Karpas-422 (cell line): ENCODE results near the gene CNTN1. TPM values are rescaled to one million over a fixed set of nuclear protein-coding genes. Genes with fewer than 3 reads are reported as not detected.
"Not testable (repeated sequence)": the region's sequence is repeated elsewhere in the genome, so short reads cannot be mapped to it uniquely, and the experiment has no call there.

ENCODE experiments used
- DNase-seq: peaks from one replicate; pipeline ENCODE4 v3.0.0-alpha.2; 2015
- H2AFZ ChIP-seq: fragments of 200-600 bp; sonication (generic); 2 replicates; pipeline ENCODE4 v1.6.1; 2014; ENCODE audit warnings: antibody characterized with exemption, low read length, mixed read lengths
- H3K27ac ChIP-seq: fragments of 200-600 bp; sonication (generic); 2 replicates; pipeline ENCODE4 v1.5.1; 2014; ENCODE audit warnings: mild to moderate bottlenecking, low read length, moderate library complexity
- H3K27me3 ChIP-seq: fragments of 200-600 bp; sonication (generic); 2 replicates; pipeline ENCODE4 v1.6.1; 2014; ENCODE audit warnings: low read length, mixed read lengths
- H3K36me3 ChIP-seq: fragments of 200-600 bp; sonication (generic); 2 replicates; pipeline ENCODE4 v1.6.1; 2014; ENCODE audit warnings: low read length, mixed read lengths; ENCODE audit not compliant: insufficient read depth
- H3K4me1 ChIP-seq: fragments of 200-600 bp; sonication (generic); 2 replicates; pipeline ENCODE4 v1.6.1; 2014; ENCODE audit warnings: mild to moderate bottlenecking, low read length, mixed read lengths
- H3K4me2 ChIP-seq: fragments of 200-600 bp; sonication (generic); 2 replicates; pipeline ENCODE4 v1.6.1; 2014; ENCODE audit warnings: low read length, low read depth, mild to moderate bottlenecking; ENCODE audit not compliant: poor library complexity, severe bottlenecking
- H3K4me3 ChIP-seq: fragments of 200-600 bp; sonication (generic); 2 replicates; pipeline ENCODE4 v1.5.1; 2014; ENCODE audit warnings: mild to moderate bottlenecking, antibody characterized with exemption, low read length, mixed read lengths
- H3K79me2 ChIP-seq: fragments of 200-600 bp; sonication (generic); 2 replicates; pipeline ENCODE4 v1.6.1; 2014; ENCODE audit warnings: mild to moderate bottlenecking, low read length, mixed read lengths
- H3K9ac ChIP-seq: fragments of 200-600 bp; sonication (generic); 2 replicates; pipeline ENCODE4 v1.6.0; 2014; ENCODE audit warnings: low read length
- H3K9me2 ChIP-seq: fragments of 200-600 bp; sonication (generic), shearing (Covaris generic); replicated peaks from 2 replicates; pipeline ENCODE4 v1.6.0; 2014; ENCODE audit warnings: mild to moderate bottlenecking, low read length, moderate library complexity; ENCODE audit not compliant: insufficient read depth
- H3K9me3 ChIP-seq: fragments of 300-700, 200-600 bp; sonication (generic); 2 replicates; pipeline ENCODE4 v1.6.1; 2014; ENCODE audit warnings: low read length, mixed read lengths
- H4K20me1 ChIP-seq: fragments of 200-600 bp; sonication (generic); 2 replicates; pipeline ENCODE4 v1.6.1; 2014; ENCODE audit warnings: mild to moderate bottlenecking, antibody characterized with exemption, low read length, low read depth; ENCODE audit not compliant: insufficient read depth
- total RNA-seq: library from RNA; depleted of rRNA; stranded (reverse); fragments of >200 nt; shearing (Covaris generic); gene quantifications from 2 replicates; pipeline ENCODE4 v1.2.3, GENCODE V29; 2014; ENCODE audit warnings: low replicate concordance

The CNTN1 gene
- total RNA-seq, 1 experiment from 2014 or later = not detected

DNA sequence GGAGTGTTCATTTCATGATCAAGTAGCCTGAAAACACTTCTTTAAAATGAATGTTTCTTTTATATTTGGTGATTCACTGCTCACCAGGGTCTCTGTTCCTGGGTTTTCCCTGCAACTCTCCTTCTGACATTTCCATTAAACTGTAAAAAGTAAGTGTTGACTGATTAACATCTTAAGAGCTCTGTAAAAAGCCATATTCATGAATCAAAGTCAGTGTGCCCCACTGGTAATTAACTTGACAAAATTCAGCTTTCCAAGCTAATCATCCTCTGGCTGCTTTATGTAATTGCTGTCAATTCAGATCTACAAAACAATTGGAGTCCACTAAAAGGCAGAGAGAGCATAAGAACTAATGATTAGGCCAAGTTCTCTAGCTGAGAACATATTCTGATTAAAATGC is 41.6 kb downstream of the CNTN1 start:
- H4K20me1 ChIP-seq = no peaks in the 10 kb centered on the region
- H3K27me3 ChIP-seq = no peaks in the 10 kb centered on the region; the same call in 1 of the 2 replicates
- H3K4me3 ChIP-seq = no peak overlapping the region
- H3K9ac ChIP-seq = no peak overlapping the region
- H3K4me1 ChIP-seq = no peaks in the 10 kb centered on the region
- no peaks in the 10 kb centered on the region for H3K9me3 ChIP-seq
- H3K9me2 ChIP-seq = no peaks in the 10 kb centered on the region
- no peak overlapping the region for H2AFZ ChIP-seq
- DNase-seq = no peak
- no peak overlapping the region for H3K4me2 ChIP-seq
- no peaks in the 10 kb centered on the region for H3K79me2 ChIP-seq
- H3K27ac ChIP-seq = no peak overlapping the region
- no peaks in the 10 kb centered on the region for H3K36me3 ChIP-seq

DNA sequence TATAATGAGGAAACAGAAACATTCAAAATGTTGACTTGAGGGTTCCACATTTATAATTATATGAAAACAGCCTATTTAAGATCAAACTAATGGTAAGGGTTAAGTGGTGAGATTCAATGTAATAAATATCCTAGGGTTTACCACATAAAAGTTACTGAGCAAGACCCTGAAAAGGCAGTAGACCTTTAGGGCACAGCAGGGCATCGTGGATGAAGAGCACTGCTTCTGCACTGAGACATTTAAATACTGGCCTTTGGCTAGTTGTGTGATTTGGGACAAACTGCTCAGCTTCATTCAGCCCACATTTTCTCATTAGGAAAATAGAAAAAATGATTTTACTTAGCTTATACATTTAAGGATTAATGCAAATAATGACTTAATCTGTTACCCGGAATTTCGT is 42.0 kb downstream of the CNTN1 start:
- Histone ChIP-seq H3K9me3 (no peaks in the 10 kb centered on the region), H3K9me2 (no peaks in the 10 kb centered on the region), H3K4me3 (no peak overlapping the region), H3K79me2 (no peaks in the 10 kb centered on the region), H3K4me2 (no peak overlapping the region), H3K9ac (no peak overlapping the region), H3K27me3 (no peaks in the 10 kb centered on the region; the same call in 1 of the 2 replicates), H4K20me1 (no peaks in the 10 kb centered on the region), H3K36me3 (no peaks in the 10 kb centered on the region), H3K27ac (no peak overlapping the region), H3K4me1 (no peaks in the 10 kb centered on the region), H2AFZ (no peak overlapping the region)
- DNase-seq = no peak

DNA sequence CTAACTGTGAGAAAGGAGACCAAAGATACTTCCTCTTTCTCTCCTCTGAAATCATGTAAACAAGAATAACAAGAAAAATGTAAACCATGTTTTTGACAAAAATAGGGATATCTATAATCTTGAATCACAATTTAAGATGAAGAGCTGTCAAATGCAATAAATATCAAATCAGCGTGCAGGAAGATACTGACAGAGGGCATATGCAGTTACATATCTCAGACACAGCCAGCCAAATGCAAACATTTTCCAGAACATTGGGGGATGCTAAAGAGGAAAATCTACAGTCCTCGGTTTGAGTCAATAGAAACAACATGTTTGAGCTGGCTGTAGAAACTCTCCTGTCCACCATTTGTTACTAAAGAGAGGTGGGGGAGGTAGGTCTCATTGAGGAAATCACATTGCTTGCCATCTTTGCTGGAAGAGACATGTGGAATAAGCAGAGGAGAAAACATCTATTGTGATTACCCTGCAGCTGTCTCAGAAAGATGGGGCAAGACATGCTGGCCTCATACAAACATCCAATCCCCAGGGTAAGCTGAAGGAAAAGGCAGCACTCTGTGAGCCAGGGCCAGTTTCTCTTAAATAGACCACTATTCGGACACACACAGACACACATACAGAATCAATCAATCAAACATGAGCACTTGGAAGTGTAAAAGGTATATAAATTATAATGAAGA is 43.5 kb downstream of the CNTN1 start:
- Histone ChIP-seq H4K20me1 (no peaks in the 10 kb centered on the region), H3K9me3 (no peaks in the 10 kb centered on the region), H3K27ac (no peak overlapping the region), H3K27me3 (no peaks in the 10 kb centered on the region; the same call in 1 of the 2 replicates), H3K4me3 (no peak overlapping the region), H3K36me3 (no peaks in the 10 kb centered on the region), H3K9me2 (no peaks in the 10 kb centered on the region), H2AFZ (no peak overlapping the region), H3K79me2 (no peaks in the 10 kb centered on the region), H3K9ac (no peak overlapping the region), H3K4me1 (no peaks in the 10 kb centered on the region), H3K4me2 (no peak overlapping the region)
- no peak for DNase-seq

DNA sequence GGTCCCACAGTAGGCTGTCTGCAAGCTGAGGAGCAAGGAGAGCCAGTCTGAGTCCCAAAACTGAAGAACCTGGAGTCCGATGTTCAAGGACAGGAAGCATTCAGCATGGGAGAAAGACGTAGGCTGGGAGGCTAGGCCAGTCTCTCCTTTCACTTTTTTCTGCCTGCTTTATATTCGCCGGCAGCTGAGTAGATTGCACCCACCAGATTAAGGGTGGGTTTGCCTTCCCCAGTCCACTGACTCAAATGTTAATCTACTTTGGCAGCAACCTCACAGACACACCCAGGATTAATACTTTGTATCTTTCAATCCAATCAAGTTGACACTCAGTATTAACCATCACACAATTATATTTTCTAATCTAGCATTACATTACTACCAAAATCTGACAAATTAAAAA is 45.2 kb downstream of the CNTN1 start:
- not testable (repeated sequence) for H3K9me3 ChIP-seq, H3K9ac ChIP-seq, H3K36me3 ChIP-seq, H3K9me2 ChIP-seq, H3K27me3 ChIP-seq, H3K79me2 ChIP-seq, H3K27ac ChIP-seq, H2AFZ ChIP-seq, H4K20me1 ChIP-seq, DNase-seq, H3K4me2 ChIP-seq, H3K4me1 ChIP-seq, H3K4me3 ChIP-seq

DNA sequence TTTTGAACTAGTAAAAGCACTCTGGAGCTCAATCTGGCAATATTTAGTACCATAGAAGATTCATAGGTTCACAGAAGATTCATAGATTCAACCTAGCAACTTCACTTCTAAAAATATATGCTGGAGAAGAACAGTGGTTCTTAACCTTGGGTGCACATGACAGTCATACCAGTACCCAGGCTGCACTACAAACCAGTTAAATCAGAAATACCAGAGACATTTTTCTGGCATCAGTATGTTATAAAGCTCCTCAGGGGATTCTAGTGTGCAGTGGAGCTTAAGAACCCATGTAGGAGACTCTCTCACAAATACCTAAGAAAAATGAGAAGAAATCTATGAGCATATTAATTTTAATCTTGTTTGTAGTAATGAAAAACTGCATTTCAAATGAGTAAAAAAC is 46.6 kb downstream of the CNTN1 start:
- Histone ChIP-seq H3K36me3 (no peaks in the 10 kb centered on the region), H3K9me3 (no peaks in the 10 kb centered on the region), H3K4me2 (no peak overlapping the region), H3K9me2 (no peaks in the 10 kb centered on the region), H3K27ac (no peak overlapping the region), H3K27me3 (no peaks in the 10 kb centered on the region), H3K4me1 (no peaks in the 10 kb centered on the region), H3K9ac (no peak overlapping the region), H3K79me2 (no peaks in the 10 kb centered on the region), H4K20me1 (no peaks in the 10 kb centered on the region), H3K4me3 (no peak overlapping the region), H2AFZ (no peak overlapping the region)
- DNase-seq = no peak

DNA sequence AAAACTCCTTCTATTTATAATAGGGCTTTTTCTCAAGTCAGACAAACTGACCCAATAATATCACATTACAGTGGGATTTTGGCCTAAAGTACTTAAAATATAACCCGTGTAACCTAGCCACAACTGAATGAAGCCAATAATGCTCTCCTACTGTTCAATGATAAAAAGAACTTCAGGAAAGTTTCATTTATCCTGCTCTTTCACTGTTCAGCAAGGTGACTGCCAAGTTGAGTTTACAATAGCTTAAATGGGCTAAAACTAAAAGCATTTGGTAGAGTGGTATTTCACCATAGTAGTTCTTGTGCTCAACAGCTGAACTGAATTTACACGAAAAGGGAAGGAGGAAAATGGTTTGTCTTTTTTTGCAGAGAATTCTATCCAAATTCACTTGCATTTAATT is 49.8 kb downstream of the CNTN1 start:
- H3K4me2 ChIP-seq = no peak overlapping the region
- no peak for DNase-seq
- no peak overlapping the region for H3K4me3 ChIP-seq
- no peaks in the 10 kb centered on the region for H3K27me3 ChIP-seq
- H3K27ac ChIP-seq = no peak overlapping the region
- H3K9ac ChIP-seq = no peak overlapping the region
- no peaks in the 10 kb centered on the region for H3K79me2 ChIP-seq
- H3K9me3 ChIP-seq = no peaks in the 10 kb centered on the region
- H4K20me1 ChIP-seq = no peaks in the 10 kb centered on the region
- no peaks in the 10 kb centered on the region for H3K36me3 ChIP-seq
- no peak overlapping the region for H2AFZ ChIP-seq
- no peaks in the 10 kb centered on the region for H3K9me2 ChIP-seq
- H3K4me1 ChIP-seq = no peaks in the 10 kb centered on the region

DNA sequence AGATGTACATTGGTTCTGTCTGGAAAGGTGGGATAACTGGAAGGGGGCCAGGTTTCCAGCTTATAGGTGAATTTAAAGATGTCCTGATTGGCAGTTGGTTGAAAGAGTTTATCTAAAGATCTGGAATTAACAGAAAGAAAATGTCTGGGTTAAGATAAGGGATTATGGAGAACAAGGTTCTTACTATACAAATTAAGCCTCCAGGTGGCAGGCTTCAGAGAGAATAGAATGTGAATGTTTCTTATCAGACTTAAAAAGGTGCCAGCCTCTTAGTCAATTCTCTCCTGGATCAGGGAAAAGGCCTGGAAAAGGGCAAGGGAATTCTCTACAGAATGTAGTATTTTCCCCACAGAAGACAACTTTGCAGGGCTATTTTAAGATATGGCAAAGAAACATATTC is 53.1 kb downstream of the CNTN1 start:
- H3K4me1 ChIP-seq = no peaks in the 10 kb centered on the region
- H3K9ac ChIP-seq = no peak overlapping the region
- no peaks in the 10 kb centered on the region for H3K9me2 ChIP-seq
- H3K4me2 ChIP-seq = no peak overlapping the region
- H3K36me3 ChIP-seq = no peaks in the 10 kb centered on the region
- no peaks in the 10 kb centered on the region for H4K20me1 ChIP-seq
- no peak overlapping the region for H3K27ac ChIP-seq
- DNase-seq = no peak
- no peak overlapping the region for H2AFZ ChIP-seq
- no peaks in the 10 kb centered on the region for H3K9me3 ChIP-seq
- H3K4me3 ChIP-seq = no peak overlapping the region
- H3K27me3 ChIP-seq = no peaks in the 10 kb centered on the region
- no peaks in the 10 kb centered on the region for H3K79me2 ChIP-seq

DNA sequence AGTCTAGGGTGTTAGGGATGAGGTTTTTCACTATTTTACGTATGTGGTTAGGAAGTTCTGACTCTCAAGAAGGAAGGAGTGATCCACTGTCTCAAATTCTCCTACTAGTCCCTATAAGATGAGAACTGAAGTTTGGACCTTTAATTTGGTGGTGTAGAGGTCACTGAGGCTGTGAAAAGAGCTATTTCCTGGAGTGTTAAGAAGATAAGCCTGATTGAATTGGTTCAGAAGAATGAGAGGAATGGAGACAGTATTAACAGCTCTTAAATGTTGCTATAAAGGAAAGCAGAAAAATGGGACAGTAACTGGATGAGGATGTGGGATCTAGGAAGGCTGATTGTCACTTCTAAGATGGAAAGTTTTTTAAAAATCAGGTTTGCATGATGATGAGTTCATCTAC is 57.6 kb downstream of the CNTN1 start:
- H3K9me3 ChIP-seq = no peaks in the 10 kb centered on the region
- H3K4me3 ChIP-seq = no peak overlapping the region
- H3K9ac ChIP-seq = no peak overlapping the region

More for the DNA sequence above, 57.6 kb downstream of the CNTN1 start:
- no peak overlapping the region for H3K27ac ChIP-seq
- no peaks in the 10 kb centered on the region for H3K36me3 ChIP-seq
- H3K4me1 ChIP-seq = no peaks in the 10 kb centered on the region
- no peak overlapping the region for H3K4me2 ChIP-seq
- no peaks in the 10 kb centered on the region for H4K20me1 ChIP-seq
- no peaks in the 10 kb centered on the region for H3K27me3 ChIP-seq
- DNase-seq = no peak
- no peaks in the 10 kb centered on the region for H3K79me2 ChIP-seq
- no peaks in the 10 kb centered on the region for H3K9me2 ChIP-seq
- H2AFZ ChIP-seq = no peak overlapping the region
